ENCODE data around the gene MCMBP. TPM values are rescaled to one million over a fixed set of nuclear protein-coding genes. Genes with fewer than 3 reads are reported as not detected.

Gene MCMBP
- total RNA-seq, 1 donor from 2014 or later, result 26.5 TPM

- DNase-seq, result no peak
- intact Hi-C loops (cut with DNase I), result loop anchor here (10.0 kb wide), 1 partner anchor 95 kb away; no protein-coding TSS in a partner anchor
- no peak for ATAC-seq (ENCODE audit: poor library complexity)
Measured at GRCh38 chr10:119849944-119850343, 22.7 kb downstream of the MCMBP start.

GRCh38 chr10:119849031-119849789 is 23.4 kb downstream of the MCMBP start:
- intact Hi-C loops (cut with DNase I), result no loop called here
- ATAC-seq (ENCODE audit: poor library complexity) (no peak), DNase-seq (no peak)

GRCh38 chr10:119845656-119846055 is 27.0 kb downstream of the MCMBP start:
- intact Hi-C loops (cut with DNase I), result no loop called here

GRCh38 chr10:119834188-119834587 is 38.5 kb downstream of the MCMBP start:
- ATAC-seq (ENCODE audit: poor library complexity) (no peak), DNase-seq (no peak)
- intact Hi-C loops (cut with DNase I), result no loop called here

More at GRCh38 chr10:119845656-119846055, 27.0 kb downstream of the MCMBP start:
- no peak for ATAC-seq (ENCODE audit: poor library complexity)
- no peak for DNase-seq

- ATAC-seq (ENCODE audit: poor library complexity), result no peak
- intact Hi-C loops (cut with DNase I), result no loop called here
- DNase-seq, result no peak
Measured at GRCh38 chr10:119832951-119833350, 39.7 kb downstream of the MCMBP start.

- intact Hi-C loops (cut with DNase I), result no loop called here
- DNase-seq, result no peak
- ATAC-seq (ENCODE audit: poor library complexity), result no peak
Measured at GRCh38 chr10:119831656-119832055, 41.0 kb downstream of the MCMBP start.

- no peak for DNase-seq
- intact Hi-C loops (cut with DNase I), result no loop called here
- ATAC-seq (ENCODE audit: poor library complexity), result no peak
Measured at GRCh38 chr10:119830851-119831250, 41.8 kb downstream of the MCMBP start.

- ATAC-seq (ENCODE audit: poor library complexity) (no peak), DNase-seq (no peak)
- intact Hi-C loops (cut with DNase I), result no loop called here
Measured at GRCh38 chr10:119829429-119829828, 43.2 kb downstream of the MCMBP start.

- ATAC-seq (ENCODE audit: poor library complexity), result no peak
- intact Hi-C loops (cut with DNase I), result no loop called here
- DNase-seq, result no peak
Measured at GRCh38 chr10:119827430-119827829, 45.2 kb downstream of the MCMBP start.

- intact Hi-C loops (cut with DNase I), result no loop called here
- ATAC-seq (ENCODE audit: poor library complexity), result no peak
Measured at GRCh38 chr10:119826771-119827170, 45.9 kb downstream of the MCMBP start.

GRCh38 chr10:119824299-119824698 is 48.3 kb downstream of the MCMBP start:
- intact Hi-C loops (cut with DNase I), result no loop called here
- DNase-seq, result no peak
- no peak for ATAC-seq (ENCODE audit: poor library complexity)

More at GRCh38 chr10:119826771-119827170, 45.9 kb downstream of the MCMBP start:
- DNase-seq, result no peak

- ATAC-seq (ENCODE audit: poor library complexity) (no peak), DNase-seq (no peak)
- intact Hi-C loops (cut with DNase I), result no loop called here
Measured at GRCh38 chr10:119821182-119821581, 51.5 kb downstream of the MCMBP start.

GRCh38 chr10:119818889-119819270 is 53.8 kb downstream of the MCMBP start:
- DNase-seq (no peak), ATAC-seq (ENCODE audit: poor library complexity) (no peak)
- intact Hi-C loops (cut with DNase I), result no loop called here

GRCh38 chr10:119817991-119818888 is 54.4 kb downstream of the MCMBP start:
- ATAC-seq (ENCODE audit: poor library complexity) (peak; percentile 60), DNase-seq (peak; percentile 76)
- intact Hi-C loops (cut with DNase I), result no loop called here

- ATAC-seq (ENCODE audit: poor library complexity), result no peak
- intact Hi-C loops (cut with DNase I), result no loop called here
- no peak for DNase-seq
Measured at GRCh38 chr10:119815671-119816070, 57.0 kb downstream of the MCMBP start.

GRCh38 chr10:119812684-119813083 is 60.0 kb downstream of the MCMBP start:
- DNase-seq (no peak), ATAC-seq (ENCODE audit: poor library complexity) (no peak)
- intact Hi-C loops (cut with DNase I), result no loop called here

GRCh38 chr10:119811122-119811521 is 61.5 kb downstream of the MCMBP start:
- intact Hi-C loops (cut with DNase I), result no loop called here
- ATAC-seq (ENCODE audit: poor library complexity) (no peak), DNase-seq (no peak)

- no peak for DNase-seq
- no peak for ATAC-seq (ENCODE audit: poor library complexity)
- intact Hi-C loops (cut with DNase I), result no loop called here
Measured at GRCh38 chr10:119807960-119808697, 64.5 kb downstream of the MCMBP start.

Data from Right ventricle myocardium superior (tissue), 1 donor.